Ishikawa (cell line): ENCODE data around the gene JMJD1C.

Source experiments
- CEBPB ChIP-seq: IDR thresholded peaks from 2 replicates; pipeline ENCODE4 v1.6.1; 2012
- CREB1 ChIP-seq: IDR thresholded peaks from 2 replicates; pipeline ENCODE4 v1.6.1; 2012; ENCODE audit warnings: low read depth
- EGR1 ChIP-seq: IDR thresholded peaks from 2 replicates; pipeline ENCODE4 v1.6.1; 2012
- EP300 ChIP-seq: IDR thresholded peaks from 2 replicates; pipeline ENCODE4 v1.6.1; 2012; ENCODE audit warnings: borderline replicate concordance
- FOXM1 ChIP-seq: IDR thresholded peaks from 2 replicates; pipeline ENCODE4 v1.6.1; 2012; ENCODE audit warnings: low read depth, borderline replicate concordance
- MAX ChIP-seq: IDR thresholded peaks from 2 replicates; pipeline ENCODE4 v1.6.1; 2012
- RAD21 ChIP-seq: IDR thresholded peaks from 2 replicates; pipeline ENCODE4 v1.6.1; 2012; ENCODE audit warnings: low read depth
- TCF12 ChIP-seq: IDR thresholded peaks from 2 replicates; pipeline ENCODE4 v1.6.1; 2012; ENCODE audit warnings: low read depth
- YY1 ChIP-seq: IDR thresholded peaks from 2 replicates; pipeline ENCODE4 v1.6.1; 2012; ENCODE audit warnings: low read depth

GRCh38 chr10:63438506-63439498, 27.0 kb downstream of the JMJD1C start:
- TF ChIP-seq EP300 (no peak), TCF12 (no peak), CEBPB (no peak), CREB1 (no peak), RAD21 (no peak), EGR1 (no peak), MAX (no peak), YY1 (no peak), FOXM1 (no peak)
